GM10266 (cell line): Measurements from ENCODE around the gene SESN3.
"Not testable (repeated sequence)": the region's sequence is repeated elsewhere in the genome, so short reads cannot be mapped to it uniquely, and the experiment has no call there.

Experiments
- DNase-seq: peaks from one replicate; pipeline ENCODE4 v3.0.0; 2012; ENCODE audit errors: extremely low spot score
- TF ChIP-seq, protein P1 (sequence below): IDR thresholded peaks from 2 replicates; pipeline ENCODE4 v1.5.1; 2012; ENCODE audit warnings: mild to moderate bottlenecking, low read depth; ENCODE audit not compliant: control insufficient read depth, insufficient read depth; ENCODE audit errors: missing control alignments

The SESN3 gene, protein sequence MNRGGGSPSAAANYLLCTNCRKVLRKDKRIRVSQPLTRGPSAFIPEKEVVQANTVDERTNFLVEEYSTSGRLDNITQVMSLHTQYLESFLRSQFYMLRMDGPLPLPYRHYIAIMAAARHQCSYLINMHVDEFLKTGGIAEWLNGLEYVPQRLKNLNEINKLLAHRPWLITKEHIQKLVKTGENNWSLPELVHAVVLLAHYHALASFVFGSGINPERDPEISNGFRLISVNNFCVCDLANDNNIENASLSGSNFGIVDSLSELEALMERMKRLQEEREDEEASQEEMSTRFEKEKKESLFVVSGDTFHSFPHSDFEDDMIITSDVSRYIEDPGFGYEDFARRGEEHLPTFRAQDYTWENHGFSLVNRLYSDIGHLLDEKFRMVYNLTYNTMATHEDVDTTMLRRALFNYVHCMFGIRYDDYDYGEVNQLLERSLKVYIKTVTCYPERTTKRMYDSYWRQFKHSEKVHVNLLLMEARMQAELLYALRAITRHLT

DNA sequence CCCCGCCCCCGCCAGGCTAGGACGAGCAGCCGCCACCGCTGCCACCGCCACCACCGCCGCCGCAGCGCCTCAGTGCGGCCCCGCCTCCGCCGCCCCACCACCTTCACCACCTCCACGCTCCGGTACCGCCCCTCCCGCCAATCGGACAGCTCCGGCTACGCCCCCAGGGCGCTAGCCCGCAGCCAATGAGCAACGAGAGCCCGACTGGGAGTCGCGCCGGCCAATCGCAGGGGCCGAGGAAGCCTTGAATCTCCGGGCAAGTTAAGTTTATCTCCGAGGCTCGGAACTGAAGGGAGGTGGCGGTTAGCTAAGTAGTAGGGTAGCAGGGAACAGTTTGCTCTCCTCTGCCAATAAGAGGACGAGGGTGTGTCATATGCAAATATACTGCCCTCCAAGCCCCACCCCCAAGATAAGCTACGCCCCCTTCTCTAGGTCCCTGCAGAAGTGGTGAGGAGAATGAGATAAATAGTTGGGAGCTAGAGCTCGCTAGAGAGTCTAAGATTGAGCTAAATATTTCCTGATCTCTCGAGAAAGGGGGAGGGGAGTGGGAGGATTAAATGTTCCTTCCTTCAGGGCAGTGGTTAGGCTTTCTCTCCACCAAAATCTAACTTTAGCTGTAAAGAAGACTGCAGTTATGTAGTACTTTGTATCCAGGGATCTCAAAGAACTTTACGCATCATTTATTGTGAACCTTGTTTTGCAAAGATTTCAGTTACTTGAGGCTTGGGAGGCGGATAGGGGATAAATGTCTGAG lies at the start of gene SESN3:
Gene SESN3 (minus strand): TSS at position 76 of the 754 bp plus-strand sequence. CDS start 342 bp downstream, outside the sequence.
- TF ChIP-seq, protein P1, sequence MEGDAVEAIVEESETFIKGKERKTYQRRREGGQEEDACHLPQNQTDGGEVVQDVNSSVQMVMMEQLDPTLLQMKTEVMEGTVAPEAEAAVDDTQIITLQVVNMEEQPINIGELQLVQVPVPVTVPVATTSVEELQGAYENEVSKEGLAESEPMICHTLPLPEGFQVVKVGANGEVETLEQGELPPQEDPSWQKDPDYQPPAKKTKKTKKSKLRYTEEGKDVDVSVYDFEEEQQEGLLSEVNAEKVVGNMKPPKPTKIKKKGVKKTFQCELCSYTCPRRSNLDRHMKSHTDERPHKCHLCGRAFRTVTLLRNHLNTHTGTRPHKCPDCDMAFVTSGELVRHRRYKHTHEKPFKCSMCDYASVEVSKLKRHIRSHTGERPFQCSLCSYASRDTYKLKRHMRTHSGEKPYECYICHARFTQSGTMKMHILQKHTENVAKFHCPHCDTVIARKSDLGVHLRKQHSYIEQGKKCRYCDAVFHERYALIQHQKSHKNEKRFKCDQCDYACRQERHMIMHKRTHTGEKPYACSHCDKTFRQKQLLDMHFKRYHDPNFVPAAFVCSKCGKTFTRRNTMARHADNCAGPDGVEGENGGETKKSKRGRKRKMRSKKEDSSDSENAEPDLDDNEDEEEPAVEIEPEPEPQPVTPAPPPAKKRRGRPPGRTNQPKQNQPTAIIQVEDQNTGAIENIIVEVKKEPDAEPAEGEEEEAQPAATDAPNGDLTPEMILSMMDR: no peak

DNA sequence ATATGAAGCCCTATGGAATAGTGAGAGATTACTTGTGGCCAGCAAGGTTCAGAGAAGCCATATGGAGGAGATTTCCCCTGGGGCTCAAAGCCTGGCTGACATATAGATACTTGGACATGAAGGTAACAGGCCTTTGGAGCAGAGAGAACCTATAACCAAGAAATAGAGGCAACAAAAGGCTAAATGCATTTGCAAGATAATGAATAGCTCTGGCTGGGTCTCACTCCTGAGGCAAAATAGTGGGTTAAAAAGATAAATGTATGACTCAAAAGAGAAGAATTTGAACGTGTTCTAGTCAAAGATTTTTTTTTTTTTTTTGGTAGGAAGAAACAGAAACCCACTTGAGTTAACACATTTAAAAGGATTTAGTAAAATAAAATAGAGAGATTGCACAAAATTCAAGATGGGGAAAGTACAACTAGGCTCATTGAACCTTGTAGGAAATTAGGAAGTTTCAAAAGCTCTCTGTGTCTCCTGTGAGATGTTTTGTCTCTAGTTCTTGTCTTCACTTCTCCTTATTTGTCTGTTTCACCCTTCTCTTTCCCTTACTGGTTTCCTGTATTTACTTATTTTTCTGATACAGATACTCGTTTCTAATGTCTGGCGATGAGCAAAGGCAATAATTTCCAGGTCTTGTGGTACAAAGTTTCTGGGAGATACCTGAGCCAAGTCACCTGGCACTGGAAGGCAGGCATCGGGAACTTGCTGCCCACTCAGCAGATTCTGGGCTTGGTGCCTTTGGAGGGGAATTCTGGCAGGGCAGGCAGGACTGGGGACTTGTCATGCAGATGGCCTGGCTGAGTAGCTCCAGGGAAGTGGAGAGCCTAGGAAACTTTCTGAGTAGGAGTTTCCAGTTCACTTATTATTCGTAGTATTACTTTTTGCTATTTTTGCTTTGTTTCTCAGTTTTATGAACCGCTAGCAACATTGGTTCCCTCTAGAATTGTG lies 49.2 kb upstream of the SESN3 start:
- no peak for DNase-seq
- TF ChIP-seq, protein P1: no peak

More for the DNA sequence above, at the start of gene SESN3:
- DNase-seq: peak; percentile 94

DNA sequence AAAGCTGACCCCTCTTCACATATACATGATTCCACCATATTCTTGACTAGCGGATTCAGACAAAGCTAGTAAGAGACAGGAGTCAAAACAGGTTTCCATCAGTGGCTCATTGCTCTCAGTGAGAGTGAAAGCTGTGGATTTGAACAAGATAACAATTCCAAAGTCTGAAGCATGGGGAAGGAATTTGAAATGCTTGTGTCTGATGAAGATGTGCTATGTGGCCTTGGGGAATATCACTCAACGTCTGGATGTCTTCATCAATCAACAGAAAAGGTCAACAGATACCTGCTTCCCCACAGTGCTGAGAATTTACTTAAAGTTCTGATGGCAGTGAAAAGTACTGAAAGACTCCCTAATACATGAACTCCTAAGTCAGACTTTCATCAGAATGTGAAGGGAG lies 46.9 kb upstream of the SESN3 start:
- no peak for DNase-seq
- TF ChIP-seq, protein P1: no peak

DNA sequence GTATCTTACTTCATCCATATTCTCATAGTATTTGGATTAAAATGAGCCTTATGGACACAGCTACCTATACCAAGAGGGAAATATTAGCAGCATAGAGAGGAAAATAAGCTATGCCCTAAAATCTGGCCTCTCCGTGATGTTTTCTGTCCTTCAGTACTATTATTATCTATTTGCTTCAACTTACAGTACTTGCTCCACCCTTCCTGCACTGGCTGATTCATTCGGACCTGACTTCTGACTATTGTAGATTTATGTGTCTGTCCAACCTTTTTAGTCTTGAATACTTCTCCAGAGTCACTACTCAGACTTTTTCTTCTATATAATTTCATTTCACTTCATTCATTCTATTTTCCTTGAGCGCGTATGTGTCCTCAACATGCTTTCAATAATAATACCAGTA lies 45.1 kb upstream of the SESN3 start:
- TF ChIP-seq, protein P1: no peak

DNA sequence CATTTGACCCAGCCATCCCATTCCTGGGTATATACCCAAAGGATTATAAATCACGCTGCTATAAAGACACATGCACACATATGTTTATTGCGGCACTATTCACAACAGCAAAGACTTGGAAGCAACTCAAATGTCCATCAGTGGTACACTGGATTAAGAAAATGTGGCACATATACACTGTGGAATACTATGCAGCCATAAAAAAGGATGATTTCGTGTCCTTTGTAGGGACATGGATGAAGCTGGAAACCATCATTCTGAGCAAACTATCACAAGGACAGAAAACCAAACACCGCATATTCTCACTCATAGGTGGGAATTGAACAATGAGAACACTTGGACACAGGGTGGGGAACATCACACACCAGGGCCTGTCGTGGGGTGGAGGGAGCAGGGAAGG lies 42.6 kb upstream of the SESN3 start:
- DNase-seq: not testable (repeated sequence)

More for the DNA sequence above, 45.1 kb upstream of the SESN3 start:
- DNase-seq: no peak

DNA sequence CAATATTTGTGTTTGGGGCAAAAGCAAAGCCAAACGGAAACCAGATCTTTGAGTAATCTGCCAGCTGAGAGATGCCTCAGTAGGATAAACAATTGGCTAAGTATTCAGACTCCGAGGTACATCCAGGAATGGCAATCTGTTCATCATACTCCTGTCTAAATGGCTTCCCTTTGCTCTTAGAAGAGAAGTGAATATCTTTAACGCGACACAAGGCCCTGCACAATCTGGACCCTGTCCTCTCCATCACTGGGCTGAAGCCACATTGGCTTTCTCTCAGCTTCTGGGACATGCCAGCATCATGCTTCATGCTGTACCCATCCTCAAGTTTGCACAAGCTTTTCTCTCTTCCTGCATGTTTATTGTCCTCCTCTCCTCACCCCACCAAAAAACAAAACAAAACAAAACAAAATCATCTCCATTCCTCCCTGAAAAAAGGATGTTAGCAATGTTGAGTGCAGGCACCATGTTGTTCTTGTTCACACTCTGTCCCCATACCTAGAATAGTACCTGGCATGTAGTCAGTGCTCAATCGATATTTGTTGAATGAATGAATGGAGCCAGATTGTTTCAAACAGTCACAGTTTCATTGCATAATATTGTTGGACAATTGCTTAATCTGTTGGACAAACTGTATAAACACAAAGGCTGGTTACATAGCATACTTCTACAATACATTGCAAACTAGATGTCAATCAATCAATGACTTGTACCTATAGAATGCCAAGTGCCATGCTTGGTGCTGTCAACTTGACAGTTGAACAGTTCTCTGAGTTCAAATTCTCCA lies 38.2 kb upstream of the SESN3 start:
- no peak for DNase-seq
- TF ChIP-seq, protein P1: no peak
